ENCODE results near the gene CCDC6.
"Not testable (repeated sequence)": the region's sequence is repeated elsewhere in the genome, so short reads cannot be mapped to it uniquely, and the experiment has no call there.

Gene CCDC6

GRCh38 chr10:59906417-59907202, at the start of gene CCDC6:
Gene CCDC6, minus strand, starts transcription at chr10:59906556. Its CDS starts 132 bp downstream, at chr10:59906424.
- peak; percentile 40 for DNase-seq

DNA sequence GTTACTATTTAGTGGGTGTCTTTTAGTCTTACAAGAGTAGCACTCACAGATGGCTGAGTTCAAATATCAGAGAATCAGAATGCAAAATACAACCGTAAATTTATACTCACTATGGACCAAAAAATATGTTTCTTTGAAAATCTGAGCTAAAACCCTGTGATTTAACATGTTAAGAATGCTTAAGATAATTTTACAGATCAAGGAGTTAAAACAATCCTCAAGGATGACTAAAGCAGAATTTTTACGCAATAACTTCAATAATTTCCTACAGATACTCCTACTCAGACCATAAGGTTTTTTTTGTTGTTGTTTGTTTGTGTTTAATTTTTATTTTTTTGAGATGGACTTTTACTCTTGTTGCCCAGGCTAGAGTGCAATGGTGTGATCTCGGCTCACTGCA, 47.9 kb upstream of the CCDC6 start:
- DNase-seq: no peak

GRCh38 chr10:59953711-59954110, 47.4 kb upstream of the CCDC6 start:
- DNase-seq: not testable (repeated sequence)

GRCh38 chr10:59950105-59950504, 43.7 kb upstream of the CCDC6 start:
- no peak for DNase-seq

- DNase-seq: no peak
These were observed 43.3 kb upstream of the CCDC6 start for GRCh38 chr10:59949608-59950007.

DNA sequence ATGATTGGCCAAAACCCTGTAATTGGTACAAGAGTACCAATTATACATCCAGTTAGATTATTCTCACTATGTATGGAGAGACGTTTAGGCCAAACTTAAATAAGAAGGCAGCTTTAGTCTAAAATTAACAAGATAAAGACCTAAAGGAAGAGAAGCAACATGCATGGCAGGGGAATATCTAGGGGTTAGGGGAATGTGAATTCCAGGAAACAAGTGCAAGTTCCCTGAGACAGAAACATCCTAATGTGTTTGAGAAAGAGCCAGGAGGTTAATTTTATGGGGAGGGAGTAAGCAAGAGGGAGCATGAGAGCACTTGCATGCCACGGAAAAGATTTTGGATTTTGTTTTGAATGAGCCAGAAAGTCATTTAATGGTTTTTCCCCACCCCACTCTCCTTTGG, 39.6 kb upstream of the CCDC6 start:
- no peak for DNase-seq

GRCh38 chr10:59945590-59945989, 39.2 kb upstream of the CCDC6 start:
- no peak for DNase-seq

- DNase-seq: no peak
These were observed 38.1 kb upstream of the CCDC6 start for GRCh38 chr10:59944339-59944935.

DNA sequence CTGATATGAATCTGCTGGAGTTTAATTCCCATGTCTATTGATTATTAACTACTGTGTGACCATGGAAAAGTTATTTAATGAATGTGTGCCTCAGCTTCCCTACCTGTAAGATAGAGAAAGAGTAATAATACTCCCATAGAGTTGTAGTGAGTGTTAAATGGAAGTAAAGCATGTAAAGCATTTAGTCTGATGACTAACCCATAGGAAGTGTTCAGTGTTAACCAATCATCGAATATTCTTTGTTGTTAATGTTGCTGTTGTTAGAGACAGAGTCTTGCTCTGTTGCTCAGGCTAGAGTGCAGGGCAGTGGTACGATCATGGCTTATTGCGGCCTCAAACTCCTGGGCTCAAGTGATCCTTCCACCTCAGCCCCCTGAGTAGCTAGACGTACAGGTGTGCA, 36.2 kb upstream of the CCDC6 start:
- no peak for DNase-seq

- DNase-seq: no peak
These were observed 31.4 kb upstream of the CCDC6 start for GRCh38 chr10:59937720-59938119.

- DNase-seq: no peak
These were observed 28.3 kb upstream of the CCDC6 start for GRCh38 chr10:59934701-59935100.

- not testable (repeated sequence) for DNase-seq
These were observed 24.6 kb upstream of the CCDC6 start for GRCh38 chr10:59930788-59931521.

DNA sequence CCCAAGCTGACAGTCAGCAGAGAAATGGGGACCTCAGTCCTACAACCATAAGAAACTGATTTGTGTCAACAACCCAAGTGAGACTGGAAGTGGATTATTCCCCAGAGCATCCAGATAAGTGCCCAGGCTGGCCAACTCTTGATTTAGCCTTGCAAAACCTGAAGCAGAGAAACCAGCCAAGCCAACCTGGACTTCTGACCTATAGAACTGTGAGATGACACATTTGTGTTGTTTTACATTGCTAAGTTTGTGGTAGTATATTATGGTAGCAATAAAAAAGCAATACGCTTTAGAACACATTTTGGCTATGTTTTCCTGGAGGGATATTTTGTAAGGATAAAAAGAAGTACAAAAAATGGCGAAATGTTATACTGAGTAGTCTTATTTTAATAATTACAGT, 19.7 kb upstream of the CCDC6 start:
- no peak for DNase-seq

DNA sequence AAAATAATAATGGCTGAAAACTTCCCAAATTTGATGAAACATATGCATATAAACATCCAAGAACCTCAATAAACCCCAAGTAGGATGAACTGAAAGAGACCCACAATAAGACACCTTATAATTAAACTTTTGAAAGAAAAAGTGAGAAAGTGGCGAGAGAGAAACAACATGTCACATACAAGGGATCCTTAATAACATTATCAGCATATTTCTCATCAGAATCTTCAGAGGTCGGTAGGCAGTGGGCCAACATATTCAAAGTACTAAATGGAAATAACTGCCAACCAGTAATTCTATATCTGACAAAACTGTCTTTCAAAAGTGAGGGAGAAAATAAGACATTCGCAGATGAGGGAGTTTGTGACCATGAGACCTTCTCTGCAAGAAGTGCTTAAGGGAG, 16.6 kb upstream of the CCDC6 start:
- DNase-seq: no peak

- no peak for DNase-seq
These were observed 11.6 kb upstream of the CCDC6 start for GRCh38 chr10:59917922-59918321.

DNA sequence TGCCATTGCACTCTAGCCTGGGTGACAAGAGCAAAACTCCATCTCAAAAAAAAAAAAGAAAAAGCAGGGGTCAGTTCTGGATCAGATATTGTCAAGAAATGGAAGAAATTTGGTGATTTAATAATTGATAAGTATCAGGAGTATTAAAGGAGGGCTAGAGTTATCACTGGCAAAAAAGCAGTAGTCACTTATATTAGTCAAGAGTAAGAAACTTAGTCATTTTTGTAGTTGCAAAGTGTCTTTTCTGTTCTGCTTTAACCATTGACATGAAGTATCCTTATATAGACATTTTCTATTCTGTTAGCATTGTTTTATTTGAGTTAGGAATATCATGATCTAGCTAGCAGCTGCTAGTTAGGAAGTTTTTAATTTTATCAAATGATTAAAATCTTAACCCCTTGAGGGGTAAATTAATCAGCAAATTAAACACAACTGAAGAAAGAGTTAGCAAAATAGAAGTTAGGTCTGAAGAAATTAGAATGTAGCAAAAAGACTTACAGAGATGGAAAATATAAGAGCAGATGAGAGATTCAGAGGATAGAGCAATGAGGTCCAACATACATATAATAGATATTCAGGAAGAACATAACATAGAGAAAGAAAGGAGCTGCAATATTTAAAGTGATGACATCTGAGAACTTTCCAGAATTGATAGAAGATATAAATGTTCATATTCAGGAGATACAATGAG, 7.3 kb upstream of the CCDC6 start:
- DNase-seq: no peak

GRCh38 chr10:59910867-59911266, 4.5 kb upstream of the CCDC6 start:
- DNase-seq: no peak

DNA sequence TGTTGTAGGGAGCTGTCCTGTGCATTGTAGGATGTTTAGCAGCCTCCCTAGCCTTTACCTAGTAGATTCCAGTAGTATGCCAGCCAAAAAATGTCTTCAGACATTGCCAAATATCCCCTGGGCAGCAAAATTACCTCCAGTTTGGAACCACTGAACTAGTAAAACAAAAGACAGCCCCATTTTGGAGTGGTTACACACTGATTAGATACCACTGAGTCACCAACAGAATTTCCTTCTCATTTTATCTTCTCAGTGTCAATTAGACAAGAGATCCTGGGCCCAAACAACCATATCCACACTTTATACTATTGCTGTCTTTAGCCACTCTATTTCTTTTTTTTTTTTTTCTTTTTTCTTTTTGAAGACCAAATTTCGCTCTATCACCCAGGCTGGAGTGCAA, 3.5 kb upstream of the CCDC6 start:
- DNase-seq: no peak

DNA sequence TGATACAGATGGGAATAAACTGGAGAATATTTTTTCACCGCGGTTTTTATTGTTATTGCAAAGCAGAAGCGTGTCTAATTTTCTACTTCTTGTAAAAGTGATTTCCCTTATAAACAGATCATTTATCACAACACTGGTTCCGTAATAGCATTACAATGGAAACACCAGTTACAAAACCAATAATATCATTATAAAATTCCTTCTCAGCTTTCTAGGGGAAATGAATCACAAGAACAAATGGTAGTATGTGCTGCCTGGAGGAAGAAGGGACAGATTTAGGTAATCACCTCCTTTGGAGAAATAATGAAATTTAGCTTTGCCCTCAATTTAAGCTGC, 2.4 kb upstream of the CCDC6 start:
- no peak for DNase-seq

- no peak for DNase-seq
These were observed 1.8 kb upstream of the CCDC6 start for GRCh38 chr10:59907918-59908807.

- DNase-seq: no peak
These were observed 1.2 kb upstream of the CCDC6 start for GRCh38 chr10:59907537-59907917.

DNA sequence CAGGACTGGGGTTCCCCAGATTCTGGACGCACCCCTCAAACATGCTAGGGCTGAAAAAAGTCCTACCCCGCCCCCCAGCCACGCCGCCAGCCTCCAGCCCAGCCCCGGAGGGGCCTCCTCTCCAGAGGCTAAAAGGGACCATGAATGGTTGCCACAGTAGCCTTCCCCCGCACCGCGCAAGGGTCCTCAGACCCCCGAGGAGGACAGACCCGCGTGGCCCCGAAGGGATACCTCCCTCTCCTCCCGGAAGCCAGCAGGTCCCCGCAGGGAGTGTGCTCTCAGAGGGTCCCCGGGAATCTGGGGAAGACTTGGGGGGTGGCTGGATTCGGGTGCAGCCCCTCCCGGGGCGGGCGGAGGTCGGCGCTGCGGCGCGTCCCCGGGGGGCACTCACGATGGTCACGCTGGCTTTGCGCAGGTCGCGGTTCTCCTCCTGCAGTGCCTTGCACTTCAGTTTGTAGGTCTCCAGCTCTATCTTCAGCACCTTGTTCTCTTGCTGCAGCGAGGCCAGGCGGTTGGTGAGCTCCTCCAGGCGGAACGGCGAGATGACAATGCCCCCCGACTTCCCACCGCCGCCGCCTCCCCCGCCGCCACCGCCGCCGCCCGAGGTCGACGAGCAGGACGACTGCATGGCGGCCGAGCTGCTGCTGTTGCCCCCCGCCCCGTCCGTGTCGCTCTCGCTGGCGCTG, 482 bp downstream of the CCDC6 start:
- no peak for DNase-seq
